Prostate gland (tissue), 2 donors: Measurements from ENCODE around the gene CADM4. TPM values are rescaled to one million over a fixed set of nuclear protein-coding genes. Genes with fewer than 3 reads are reported as not detected.
A peak's percentile ranks its signal among the peaks of the same experiment; 100 is the strongest.

Experiments
- DNase-seq: peaks from one replicate; pipeline ENCODE4 v3.0.0-alpha.2; 2019; ENCODE audit warnings: low spot score
- H3K27ac ChIP-seq, 2 donors: fragments of 200-600 bp; sonication (generic); 2 replicates each; pipeline ENCODE4 v1.5.1; 2017 to 2019
- H3K27me3 ChIP-seq: fragments of 200-600 bp; sonication (generic); replicated peaks from 2 replicates; pipeline ENCODE4 v1.5.1; 2019; ENCODE audit not compliant: insufficient read depth
- H3K36me3 ChIP-seq, 2 donors: fragments of 200-600 bp; sonication (generic); 1 replicate in 1 of 2; 2 replicates in 1 of 2; pipeline versions ENCODE4 v1.5.1 to v1.8.1; 2017 to 2019
- H3K4me1 ChIP-seq: fragments of 200-600 bp; sonication (generic); replicated peaks from 2 replicates; pipeline ENCODE4 v1.5.1; 2019
- H3K4me3 ChIP-seq, 2 donors: fragments of 200-600 bp; sonication (generic); 2 replicates each; pipeline ENCODE4 v1.5.1; 2017 to 2019
- H3K9me3 ChIP-seq: fragments of 200-600 bp; sonication (generic); 2 replicates; pipeline ENCODE4 v1.5.1; 2017
- CTCF ChIP-seq, 4 experiments: fragments of 200-600 bp in 2 of 4; fragments of 450-650 bp in 2 of 4; sonication (generic) in 2 of 4; IDR thresholded peaks; 1 replicate in 3 of 4; 2 replicates in 1 of 4; pipeline ENCODE4 v1.5.1; 2016 to 2019; ENCODE audit warnings: antibody characterized with exemption in 4 of 4, mild to moderate bottlenecking in 2 of 4, moderate library complexity in 2 of 4
- POLR2A ChIP-seq: fragments of 450-650 bp; IDR thresholded peaks from one replicate; pipeline ENCODE4 v1.6.1; 2016; ENCODE audit warnings: antibody characterized with exemption, mild to moderate bottlenecking
- POLR2AphosphoS5 ChIP-seq: sonication (generic); formaldehyde crosslinking; IDR thresholded peaks from one replicate; pipeline ENCODE4 v1.6.1; 2017; ENCODE audit warnings: antibody characterized with exemption
- WGBS: methylation state at CpG from one replicate; pipeline ENCODE4 v1.1.5; 2018; 5-methylcytosine and 5-hydroxymethylcytosine counted together
- intact Hi-C: fragments of 100-400 bp; cut with DNase I; formaldehyde crosslinking; loops from one replicate; pipeline ENCODE4 v1.14.2; 2022
- total RNA-seq, 2 donors: library from RNA; depleted of rRNA; stranded (reverse); fragments of >200 nt; gene quantifications; one replicate each; pipeline ENCODE4 v1.1.0, GENCODE V29; 2016

CADM4 gene
- total RNA-seq, 2 donors from 2014 or later, result 21.1 to 49.4 TPM

- Histone ChIP-seq H3K36me3 (no peaks in the 10 kb centered on the region), H3K27me3 (no peaks in the 10 kb centered on the region), H3K4me1 (no peaks in the 10 kb centered on the region), H3K9me3 (no peaks in the 10 kb centered on the region), H3K27ac (peak overlapping the region; percentile 50 to 54), H3K4me3 (peak overlapping the region; percentile 14 to 16)
- TF ChIP-seq CTCF (IDR thresholded peaks at IDR 0.05) (no peak), POLR2AphosphoS5 (no peak), POLR2A (no peak)
- WGBS, result 7% methylated on average over 17 of the region's 17 CpGs
- intact Hi-C loops, result no loop called here
- DNase-seq, result no peak
Observed at GRCh38 chr19:43634872-43635560, 4.6 kb downstream of the CADM4 start.

GRCh38 chr19:43634506-43634871, 5.2 kb downstream of the CADM4 start:
- H3K4me3 ChIP-seq, result peak overlapping the region; percentile 14 to 16
- 10% methylated on average over 5 of the region's 5 CpGs for WGBS

GRCh38 chr19:43634068-43634467, 5.6 kb downstream of the CADM4 start:
- no peak overlapping the region for H3K27ac ChIP-seq
- no peak for DNase-seq
- no peaks in the 10 kb centered on the region for H3K36me3 ChIP-seq
- intact Hi-C loops, result no loop called here
- no peak overlapping the region for H3K4me3 ChIP-seq
- 66% methylated on average over 5 of the region's 5 CpGs for WGBS
- no peaks in the 10 kb centered on the region for H3K4me1 ChIP-seq
- H3K9me3 ChIP-seq, result no peaks in the 10 kb centered on the region
- no peaks in the 10 kb centered on the region for H3K27me3 ChIP-seq
- no peak for TF ChIP-seq POLR2A
- TF ChIP-seq POLR2AphosphoS5, result peak; percentile 23

More at GRCh38 chr19:43634506-43634871, 5.2 kb downstream of the CADM4 start:
- H3K9me3 ChIP-seq, result no peaks in the 10 kb centered on the region
- intact Hi-C loops, result no loop called here
- H3K27ac ChIP-seq, result peak overlapping the region; percentile 50 to 54
- no peak for TF ChIP-seq POLR2A
- TF ChIP-seq CTCF (IDR thresholded peaks at IDR 0.05), result no peak
- TF ChIP-seq POLR2AphosphoS5, result no peak
- H3K4me1 ChIP-seq, result no peaks in the 10 kb centered on the region
- no peaks in the 10 kb centered on the region for H3K27me3 ChIP-seq
- no peaks in the 10 kb centered on the region for H3K36me3 ChIP-seq
- no peak for DNase-seq

GRCh38 chr19:43633520-43633919, 6.1 kb downstream of the CADM4 start:
- DNase-seq, result no peak
- TF ChIP-seq POLR2A, result no peak
- TF ChIP-seq CTCF (IDR thresholded peaks at IDR 0.05), result no peak
- no peak for TF ChIP-seq POLR2AphosphoS5
- intact Hi-C loops, result no loop called here
- no peak overlapping the region for H3K4me3 ChIP-seq
- no peak overlapping the region for H3K27ac ChIP-seq
- 86% methylated on average over 4 of the region's 4 CpGs for WGBS
- no peaks in the 10 kb centered on the region for H3K36me3 ChIP-seq
- H3K4me1 ChIP-seq, result no peaks in the 10 kb centered on the region
- no peaks in the 10 kb centered on the region for H3K27me3 ChIP-seq
- no peaks in the 10 kb centered on the region for H3K9me3 ChIP-seq

GRCh38 chr19:43631491-43631890, 8.2 kb downstream of the CADM4 start:
- TF ChIP-seq CTCF (IDR thresholded peaks at IDR 0.05) (no peak), POLR2AphosphoS5 (no peak), POLR2A (no peak)
- no peaks in the 10 kb centered on the region for H3K4me1 ChIP-seq
- H3K4me3 ChIP-seq, result no peak overlapping the region
- WGBS, result 89% methylated on average over 5 of the region's 5 CpGs
- intact Hi-C loops, result no loop called here
- no peak for DNase-seq
- H3K9me3 ChIP-seq, result no peaks in the 10 kb centered on the region
- no peaks in the 10 kb centered on the region for H3K27me3 ChIP-seq
- no peak overlapping the region for H3K27ac ChIP-seq
- no peaks in the 10 kb centered on the region for H3K36me3 ChIP-seq
